Measurements from ENCODE around the gene QKI. TPM values are rescaled to one million over a fixed set of nuclear protein-coding genes. Genes with fewer than 3 reads are reported as not detected.

Gene QKI
- total and polyA plus RNA-seq, 2 of the 8 experiments (the other 6 are each of a cell fraction or from before 2014, with no cell fraction given) = 181 to 183 TPM

DNA sequence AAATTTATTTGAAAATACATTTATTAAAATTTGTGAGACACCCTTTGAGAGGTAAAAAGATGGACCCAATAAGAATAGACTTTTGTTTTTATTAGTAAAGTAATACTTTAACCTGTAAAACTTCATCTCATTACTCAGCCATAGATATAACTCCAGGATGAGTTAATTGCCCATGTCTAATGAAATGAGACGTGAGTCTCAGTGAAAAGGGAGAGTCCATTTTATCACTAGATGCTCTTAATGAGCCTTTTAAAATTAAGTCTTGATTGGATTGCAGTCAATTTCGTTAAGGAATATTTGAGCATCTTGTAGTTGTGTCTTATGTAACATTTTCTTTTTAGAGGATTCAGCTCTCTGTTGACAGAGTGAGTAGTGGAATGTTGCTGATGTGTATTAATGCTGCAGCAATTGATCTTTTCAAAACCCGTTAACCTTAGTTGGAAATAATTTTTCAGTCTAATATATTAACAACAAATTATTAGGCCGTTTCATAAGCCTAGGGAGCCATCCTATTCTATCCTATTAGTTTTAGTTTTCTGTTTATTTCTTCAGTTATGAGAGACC is 77.3 kb downstream of the QKI start:
- Histone ChIP-seq H3K4me2 (ENCODE audit: insufficient read depth in 1 of 2, low read depth in 2 of 2, low read length in 2 of 2) (no peak overlapping the region), H3K9ac (replicated peaks in 1 of 4; ENCODE audit: extremely low read depth in 1 of 4, low read depth in 3 of 4, low read length in 3 of 4) (no peak overlapping the region), H3K36me3 (ENCODE audit: control insufficient read depth in 2 of 4, insufficient read depth in 4 of 4, low read length in 3 of 4) (no peaks in the 10 kb centered on the region), H2BK15ac (ENCODE audit: low read length) (no peak overlapping the region), H4K8ac (ENCODE audit: extremely low read depth, insufficient read depth, low read length) (no peak overlapping the region), H2BK12ac (ENCODE audit: low read depth, low read length) (no peak overlapping the region), H4K91ac (replicated peaks; ENCODE audit: insufficient read length, low read length) (no peak overlapping the region), H3K79me1 (ENCODE audit: low read depth, low read length) (no peaks in the 10 kb centered on the region; the same call in 1 of the 2 replicates), H4K20me1 (replicated peaks in 1 of 2; ENCODE audit: control insufficient read depth in 1 of 2, insufficient read depth in 2 of 2, low read length in 2 of 2) (peaks cover 2 to 5% of the 10 kb centered on the region in 2 experiments), H2AK5ac (ENCODE audit: low read depth, low read length) (no peak overlapping the region), H2BK20ac (ENCODE audit: low read length) (no peak overlapping the region), H3K14ac (ENCODE audit: insufficient read length) (no peak overlapping the region), H4K5ac (ENCODE audit: insufficient read length, low read depth, low read length) (no peak overlapping the region), H3K23me2 (ENCODE audit: low read depth, low read length) (no peaks in the 10 kb centered on the region), H3K4ac (replicated peaks; ENCODE audit: insufficient read length, low read depth, low read length) (no peak overlapping the region), H3K27ac (ENCODE audit: low read depth, low read length) (no peak overlapping the region), H3K79me2 (ENCODE audit: control insufficient read depth in 1 of 2, insufficient read depth in 2 of 2, low read length in 2 of 2) (peaks cover 8 to 100% of the 10 kb centered on the region in 2 experiments; a peak in 3 of 4 replicates), H3K9me3 (ENCODE audit: insufficient read depth in 2 of 2, low read depth in 1 of 2, low read length in 1 of 2) (no peaks in the 10 kb centered on the region), H3K27me3 (replicated peaks in 1 of 4; ENCODE audit: control insufficient read depth in 3 of 4, extremely low read depth in 1 of 4, insufficient read depth in 3 of 4, low read length in 3 of 4) (no peaks in the 10 kb centered on the region), H3K4me1 (replicated peaks in 1 of 4; ENCODE audit: control insufficient read depth in 3 of 4, insufficient read depth in 4 of 4, low read length in 3 of 4) (peaks cover 0 to 3% (median 0%) of the 10 kb centered on the region in 4 experiments; a peak in 1 of 7 replicates), H3K56ac (replicated peaks; ENCODE audit: insufficient read length, low read depth, low read length) (no peak overlapping the region), H3K18ac (ENCODE audit: extremely low read depth, low read length) (no peak overlapping the region), H2AFZ (ENCODE audit: low read length) (no peak overlapping the region), H2BK5ac (ENCODE audit: low read depth, low read length) (no peak overlapping the region), H2BK120ac (replicated peaks; ENCODE audit: low read depth, low read length) (no peak overlapping the region), H3K23ac (ENCODE audit: insufficient read length) (no peak overlapping the region), H3K4me3 (ENCODE audit: extremely low read depth in 1 of 4, insufficient read depth in 2 of 4, low read depth in 3 of 4, low read length in 4 of 4) (no peak overlapping the region)
- FAIRE-seq (no peak), DNase-seq (ENCODE audit: low read depth in 1 of 2, low spot score in 2 of 2) (no peak)
- CTCF ChIA-PET (ENCODE audit: partially characterized antibody) = no interaction called here
- POLR2A ChIA-PET (ENCODE audit: partially characterized antibody) = no interaction called here
- WGBS, 2 experiments (ENCODE audit: extremely low coverage in 1 of 2, insufficient coverage in 1 of 2, insufficient read length in 1 of 2, insufficient replicate concordance in 2 of 2, low coverage in 1 of 2, low lambda C conversion rate in 2 of 2, missing lambda C conversion rate in 1 of 2) = 84% methylated on average over 4 of the region's 4 CpGs; no CpG with 5 or more reads in 1 of the 2 experiments
- TF ChIP-seq MAFK (IDR thresholded peaks at IDR 0.05; ENCODE audit: low read depth, low read length) (no peak), KDM5A (IDR thresholded peaks at IDR 0.05; ENCODE audit: low read length) (no peak), NRF1 (IDR thresholded peaks at IDR 0.05; ENCODE audit: low read depth, low read length) (no peak), SUZ12 (IDR thresholded peaks at IDR 0.05; ENCODE audit: low read length) (no peak), BACH1 (IDR thresholded peaks at IDR 0.05; ENCODE audit: low read length) (no peak), FOSL1 (IDR thresholded peaks at IDR 0.05; ENCODE audit: insufficient read depth, low read depth, low read length) (no peak), CHD1 (IDR thresholded peaks at IDR 0.05; ENCODE audit: low read depth, low read length) (no peak), BRCA1 (IDR thresholded peaks at IDR 0.05; ENCODE audit: low read depth, low read length) (no peak), RBBP5 (IDR thresholded peaks at IDR 0.05; ENCODE audit: borderline replicate concordance, low read depth, low read length) (no peak), EGR1 (IDR thresholded peaks at IDR 0.05; ENCODE audit: borderline replicate concordance, low read depth, low read length) (no peak), SP1 (IDR thresholded peaks at IDR 0.05; ENCODE audit: low read depth, low read length) (no peak), SIN3A (conservative IDR thresholded peaks at IDR 0.05 in 1 of 2, IDR thresholded peaks at IDR 0.05 in 1 of 2; ENCODE audit: low read depth in 1 of 2, low read length in 2 of 2) (no peak), ZNF274 (IDR thresholded peaks at IDR 0.05; ENCODE audit: borderline replicate concordance, extremely low read depth, low read length) (no peak)
- TF ChIP-seq, protein P1, sequence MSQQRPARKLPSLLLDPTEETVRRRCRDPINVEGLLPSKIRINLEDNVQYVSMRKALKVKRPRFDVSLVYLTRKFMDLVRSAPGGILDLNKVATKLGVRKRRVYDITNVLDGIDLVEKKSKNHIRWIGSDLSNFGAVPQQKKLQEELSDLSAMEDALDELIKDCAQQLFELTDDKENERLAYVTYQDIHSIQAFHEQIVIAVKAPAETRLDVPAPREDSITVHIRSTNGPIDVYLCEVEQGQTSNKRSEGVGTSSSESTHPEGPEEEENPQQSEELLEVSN (IDR thresholded peaks at IDR 0.05) = no peak
